HG02973 (cell line): ENCODE results near the gene ELAC1.
"Not testable (repeated sequence)": the region's sequence is repeated elsewhere in the genome, so short reads cannot be mapped to it uniquely, and the experiment has no call there.

Experiments
- ATAC-seq: cut with Tn5 transposase; IDR thresholded peaks from one replicate; pipeline ENCODE4 v1.9.1; 2021; ENCODE audit warnings: moderate library complexity; ENCODE audit not compliant: unreplicated experiment

The ELAC1 gene

GRCh38 chr18:50970006-50970405 lies 2.2 kb downstream of the ELAC1 start:
- no peak for ATAC-seq

- not testable (repeated sequence) for ATAC-seq
Observed at GRCh38 chr18:50972404-50972803, 4.6 kb downstream of the ELAC1 start.

GRCh38 chr18:50973367-50974126 lies 5.7 kb downstream of the ELAC1 start:
- ATAC-seq, result no peak

- no peak for ATAC-seq
Observed at GRCh38 chr18:50977037-50977760, 9.4 kb downstream of the ELAC1 start.

- no peak for ATAC-seq
Observed at GRCh38 chr18:50981381-50981780, 13.5 kb downstream of the ELAC1 start.

GRCh38 chr18:50982086-50982801 lies 14.4 kb downstream of the ELAC1 start:
- no peak for ATAC-seq

GRCh38 chr18:50982802-50983179 lies 15.0 kb downstream of the ELAC1 start:
- no peak for ATAC-seq

- ATAC-seq, result no peak
Observed at GRCh38 chr18:50986360-50987087, 18.7 kb downstream of the ELAC1 start.

- ATAC-seq, result no peak
Observed at GRCh38 chr18:50987261-50987660, 19.4 kb downstream of the ELAC1 start.

GRCh38 chr18:50989711-50990110 lies 21.9 kb downstream of the ELAC1 start:
- no peak for ATAC-seq

- no peak for ATAC-seq
Observed at GRCh38 chr18:50992351-50992762, 24.5 kb downstream of the ELAC1 start.

GRCh38 chr18:50994031-50994430 lies 26.2 kb downstream of the ELAC1 start:
- ATAC-seq, result no peak

- ATAC-seq, result not testable (repeated sequence)
Observed at GRCh38 chr18:51003174-51003573, 35.3 kb downstream of the ELAC1 start.

GRCh38 chr18:51006061-51006818 lies 38.4 kb downstream of the ELAC1 start:
- ATAC-seq, result no peak

- ATAC-seq, result no peak
Observed at GRCh38 chr18:51006948-51007789, 39.3 kb downstream of the ELAC1 start.

- ATAC-seq, result no peak
Observed at GRCh38 chr18:51007790-51008139, 39.9 kb downstream of the ELAC1 start.

- no peak for ATAC-seq
Observed at GRCh38 chr18:51009072-51009471, 41.2 kb downstream of the ELAC1 start.

- no peak for ATAC-seq
Observed at GRCh38 chr18:51010218-51010617, 42.4 kb downstream of the ELAC1 start.

- no peak for ATAC-seq
Observed at GRCh38 chr18:51011709-51012108, 43.9 kb downstream of the ELAC1 start.

- no peak for ATAC-seq
Observed at GRCh38 chr18:51012441-51012840, 44.6 kb downstream of the ELAC1 start.
